CD4-positive, alpha-beta T cell treated with Interleukin-15 for 4 hours (primary cell): Measurements from ENCODE around the gene OR7C1.
"Not testable (repeated sequence)": the region's sequence is repeated elsewhere in the genome, so short reads cannot be mapped to it uniquely, and the experiment has no call there.

Experiments
- DNase-seq: peaks from one replicate; pipeline ENCODE4 v3.0.0-alpha.2; 2020; ENCODE audit warnings: low spot score

OR7C1 gene

GRCh38 chr19:14765403-14765802 lies 69.6 kb downstream of the OR7C1 start:
- not testable (repeated sequence) for DNase-seq

- no peak for DNase-seq
Observed at GRCh38 chr19:14764401-14764800, 70.6 kb downstream of the OR7C1 start.

GRCh38 chr19:14763497-14764145 lies 71.4 kb downstream of the OR7C1 start:
- no peak for DNase-seq

- DNase-seq, result no peak
Observed at GRCh38 chr19:14762111-14762510, 72.9 kb downstream of the OR7C1 start.

GRCh38 chr19:14761607-14762006 lies 73.4 kb downstream of the OR7C1 start:
- DNase-seq, result no peak

- DNase-seq, result no peak
Observed at GRCh38 chr19:14758816-14759215, 76.2 kb downstream of the OR7C1 start.

- no peak for DNase-seq
Observed at GRCh38 chr19:14748601-14749000, 86.4 kb downstream of the OR7C1 start.
